Mesenchymal stem cell (in vitro differentiated cells and primary cell): Measurements from ENCODE around the gene CBLB.
A peak's percentile ranks its signal among the peaks of the same experiment; 100 is the strongest.

Source experiments
- DNase-seq: peaks from one replicate; pipeline ENCODE4 v3.0.0-alpha.2; 2013
- H2AFZ ChIP-seq: one replicate; pipeline ENCODE4 v1.6.1; 2013; ENCODE audit warnings: low read depth, mild to moderate bottlenecking, control low read depth, inconsistent platforms, low read length, moderate library complexity
- H2AK5ac ChIP-seq: 2 replicates; pipeline ENCODE4 v1.6.1; 2013; ENCODE audit warnings: low read length, moderate library complexity, mild to moderate bottlenecking, inconsistent platforms; ENCODE audit not compliant: severe bottlenecking
- H2BK120ac ChIP-seq: one replicate; pipeline ENCODE4 v1.6.1; 2013; ENCODE audit warnings: low read depth, mild to moderate bottlenecking, inconsistent platforms, low read length, moderate library complexity
- H2BK12ac ChIP-seq, 2 experiments: one replicate each; pipeline ENCODE4 v1.6.1; 2013; ENCODE audit warnings: inconsistent platforms in 2 of 2, low read length in 2 of 2, mild to moderate bottlenecking in 2 of 2, moderate library complexity in 2 of 2, control low read depth in 1 of 2
- H2BK15ac ChIP-seq: one replicate; pipeline ENCODE4 v1.6.1; 2013; ENCODE audit warnings: mild to moderate bottlenecking, low read depth, inconsistent platforms; ENCODE audit not compliant: poor library complexity, severe bottlenecking
- H2BK5ac ChIP-seq: 2 replicates; pipeline ENCODE4 v1.6.1; 2013; ENCODE audit warnings: low read depth, mild to moderate bottlenecking, low read length, control low read depth, inconsistent platforms; ENCODE audit not compliant: poor library complexity, severe bottlenecking
- H3K14ac ChIP-seq, 2 experiments: one replicate each; pipeline ENCODE4 v1.6.1; 2013; ENCODE audit warnings: inconsistent platforms in 2 of 2, low read length in 2 of 2, control low read depth in 1 of 2, mild to moderate bottlenecking in 1 of 2, moderate library complexity in 1 of 2
- H3K18ac ChIP-seq, 2 experiments: one replicate each; pipeline ENCODE4 v1.6.1; 2013; ENCODE audit warnings: inconsistent platforms in 2 of 2, low read length in 2 of 2, control low read depth in 1 of 2, low read depth in 1 of 2, mild to moderate bottlenecking in 1 of 2
- H3K23ac ChIP-seq, 2 experiments: one replicate each; pipeline ENCODE4 v1.6.1; 2013; ENCODE audit warnings: inconsistent platforms in 2 of 2, low read length in 2 of 2, mild to moderate bottlenecking in 2 of 2, moderate library complexity in 2 of 2, control low read depth in 1 of 2
- H3K27ac ChIP-seq: 2 replicates; pipeline ENCODE4 v1.5.1; 2013; ENCODE audit warnings: mild to moderate bottlenecking, moderate library complexity, low read length, control low read depth, inconsistent platforms; ENCODE audit not compliant: poor library complexity, severe bottlenecking
- H3K27me3 ChIP-seq, 2 experiments: 2 replicates each; pipeline versions ENCODE4 v1.6.1 to v1.7.0; 2013; ENCODE audit warnings: low read length in 2 of 2, mild to moderate bottlenecking in 2 of 2, moderate library complexity in 2 of 2, control low read depth in 1 of 2, inconsistent platforms in 1 of 2; ENCODE audit not compliant: control insufficient read depth in 1 of 2, insufficient read depth in 1 of 2
- H3K36me3 ChIP-seq, 2 experiments: 2 replicates each; pipeline versions ENCODE4 v1.6.1 to v1.7.0; 2013; ENCODE audit warnings: low read length in 2 of 2, control low read depth in 1 of 2, inconsistent platforms in 1 of 2, low read depth in 1 of 2, mild to moderate bottlenecking in 1 of 2; ENCODE audit not compliant: insufficient read depth in 2 of 2, control insufficient read depth in 1 of 2
- H3K4ac ChIP-seq, 2 experiments: one replicate each; pipeline ENCODE4 v1.6.1; 2013; ENCODE audit warnings: inconsistent platforms in 2 of 2, low read length in 2 of 2, mild to moderate bottlenecking in 2 of 2, moderate library complexity in 2 of 2, control low read depth in 1 of 2, low read depth in 1 of 2
- H3K4me1 ChIP-seq: 2 replicates; pipeline ENCODE4 v1.6.1; 2013; ENCODE audit warnings: low read depth, low read length, control low read depth; ENCODE audit not compliant: control insufficient read depth, insufficient read depth
- H3K4me2 ChIP-seq: 2 replicates; pipeline ENCODE4 v1.6.1; 2013; ENCODE audit warnings: low read length, mild to moderate bottlenecking, inconsistent platforms; ENCODE audit not compliant: poor library complexity, severe bottlenecking
- H3K4me3 ChIP-seq, 2 experiments: 2 replicates each; pipeline versions ENCODE4 v1.5.1 to v1.7.0; 2013; ENCODE audit warnings: low read length in 2 of 2, mild to moderate bottlenecking in 2 of 2, control low read depth in 1 of 2, low read depth in 1 of 2; ENCODE audit not compliant: insufficient read depth in 1 of 2
- H3K79me1 ChIP-seq: replicated peaks from 2 replicates; pipeline ENCODE4 v1.6.1; 2013; ENCODE audit warnings: mild to moderate bottlenecking, control low read depth, low read length, inconsistent platforms; ENCODE audit not compliant: poor library complexity, severe bottlenecking
- H3K9ac ChIP-seq: 2 replicates; pipeline ENCODE4 v1.7.0; 2013; ENCODE audit warnings: mild to moderate bottlenecking, low read length, moderate library complexity
- H3K9me3 ChIP-seq: 2 replicates; pipeline ENCODE4 v1.7.0; 2013; ENCODE audit warnings: mild to moderate bottlenecking, low read length; ENCODE audit not compliant: control insufficient read depth
- H4K8ac ChIP-seq: one replicate; pipeline ENCODE4 v1.6.1; 2013; ENCODE audit warnings: inconsistent platforms, mild to moderate bottlenecking, low read length, moderate library complexity
- H4K91ac ChIP-seq: one replicate; pipeline ENCODE4 v1.6.1; 2013; ENCODE audit warnings: mild to moderate bottlenecking, low read length, inconsistent platforms
- WGBS: methylation state at CpG from one replicate; pipeline ENCODE4 v1.1.7; 2013; ENCODE audit warnings: mixed read lengths; 5-methylcytosine and 5-hydroxymethylcytosine counted together

CBLB gene

GRCh38 chr3:105731686-105732085, 137.1 kb downstream of the CBLB start:
- no peaks in the 10 kb centered on the region for H3K27me3 ChIP-seq
- no peak overlapping the region for H3K27ac ChIP-seq
- no peak overlapping the region for H3K9ac ChIP-seq
- no peak for DNase-seq
- peaks cover 6% of the 10 kb centered on the region for H3K9me3 ChIP-seq
- H2AFZ ChIP-seq: no peak overlapping the region
- no peak overlapping the region for H3K18ac ChIP-seq
- H3K36me3 ChIP-seq: peaks cover 3 to 92% of the 10 kb centered on the region in 2 experiments
- WGBS: 100% methylated on average over 1 of the region's 1 CpG
- no peak overlapping the region for H2BK5ac ChIP-seq
- no peak overlapping the region for H2BK15ac ChIP-seq
- H3K4me1 ChIP-seq: no peaks in the 10 kb centered on the region
- H2BK12ac ChIP-seq: no peak overlapping the region
- no peak overlapping the region for H2BK120ac ChIP-seq
- no peak overlapping the region for H3K4ac ChIP-seq
- H3K79me1 ChIP-seq: peaks cover 2% of the 10 kb centered on the region
- H3K23ac ChIP-seq: no peak overlapping the region
- H3K4me2 ChIP-seq: no peak overlapping the region
- H4K8ac ChIP-seq: no peak overlapping the region
- H3K4me3 ChIP-seq: no peak overlapping the region
- H2AK5ac ChIP-seq: no peak overlapping the region
- H3K14ac ChIP-seq: no peak overlapping the region
- no peak overlapping the region for H4K91ac ChIP-seq

GRCh38 chr3:105730801-105731354, 137.9 kb downstream of the CBLB start:
- Histone ChIP-seq H3K27ac (no peak overlapping the region), H3K4ac (no peak overlapping the region), H3K9me3 (peaks cover 9% of the 10 kb centered on the region), H3K4me3 (no peak overlapping the region), H3K4me2 (no peak overlapping the region), H3K18ac (no peak overlapping the region), H4K91ac (no peak overlapping the region), H3K79me1 (peaks cover 3% of the 10 kb centered on the region), H3K9ac (peak overlapping the region; percentile 31), H3K27me3 (no peaks in the 10 kb centered on the region), H3K36me3 (peaks cover 6 to 89% of the 10 kb centered on the region in 2 experiments), H2BK120ac (no peak overlapping the region), H2BK5ac (no peak overlapping the region), H3K23ac (no peak overlapping the region), H3K14ac (no peak overlapping the region), H2AK5ac (no peak overlapping the region), H3K4me1 (no peaks in the 10 kb centered on the region), H2BK12ac (no peak overlapping the region), H4K8ac (no peak overlapping the region), H2AFZ (no peak overlapping the region), H2BK15ac (no peak overlapping the region)
- no peak for DNase-seq

DNA sequence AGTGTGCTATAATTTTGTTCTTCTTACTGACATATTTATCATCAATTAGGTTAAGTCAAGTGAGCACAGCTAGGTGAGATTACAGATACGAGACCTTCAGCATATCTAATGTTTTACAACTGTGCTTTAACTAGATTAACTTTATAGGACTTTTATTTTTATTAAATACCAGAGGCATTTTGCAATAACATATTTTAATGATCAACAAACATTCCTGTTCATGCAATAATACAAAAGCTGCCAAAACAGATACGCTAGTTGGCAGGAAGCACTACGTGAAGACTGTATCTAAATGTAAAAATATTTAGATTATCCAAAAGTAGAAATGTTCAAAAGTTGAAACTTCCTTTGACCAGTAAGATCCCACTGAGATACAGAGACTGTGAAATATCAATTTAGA, 139.1 kb downstream of the CBLB start:
- no peak overlapping the region for H2BK15ac ChIP-seq
- H4K91ac ChIP-seq: no peak overlapping the region
- peak overlapping the region; percentile 31 for H3K9ac ChIP-seq
- WGBS: no CpG with 5 or more reads among the region's 3 CpGs
- H3K4me2 ChIP-seq: no peak overlapping the region
- no peak overlapping the region for H4K8ac ChIP-seq
- H3K27me3 ChIP-seq: no peaks in the 10 kb centered on the region
- H2BK120ac ChIP-seq: no peak overlapping the region
- H3K23ac ChIP-seq: no peak overlapping the region
- no peak overlapping the region for H3K4me3 ChIP-seq
- peaks cover 3 to 85% of the 10 kb centered on the region in 2 experiments for H3K36me3 ChIP-seq
- H2BK5ac ChIP-seq: no peak overlapping the region
- peak overlapping the region; percentile 45 for H3K27ac ChIP-seq
- H2BK12ac ChIP-seq: no peak overlapping the region
- no peak overlapping the region for H3K18ac ChIP-seq
- DNase-seq: no peak
- no peaks in the 10 kb centered on the region for H3K4me1 ChIP-seq
- H3K9me3 ChIP-seq: peaks cover 9% of the 10 kb centered on the region
- no peak overlapping the region for H3K4ac ChIP-seq
- H2AFZ ChIP-seq: no peak overlapping the region
- H3K14ac ChIP-seq: no peak overlapping the region
- H2AK5ac ChIP-seq: no peak overlapping the region
- H3K79me1 ChIP-seq: peaks cover 5% of the 10 kb centered on the region

DNA sequence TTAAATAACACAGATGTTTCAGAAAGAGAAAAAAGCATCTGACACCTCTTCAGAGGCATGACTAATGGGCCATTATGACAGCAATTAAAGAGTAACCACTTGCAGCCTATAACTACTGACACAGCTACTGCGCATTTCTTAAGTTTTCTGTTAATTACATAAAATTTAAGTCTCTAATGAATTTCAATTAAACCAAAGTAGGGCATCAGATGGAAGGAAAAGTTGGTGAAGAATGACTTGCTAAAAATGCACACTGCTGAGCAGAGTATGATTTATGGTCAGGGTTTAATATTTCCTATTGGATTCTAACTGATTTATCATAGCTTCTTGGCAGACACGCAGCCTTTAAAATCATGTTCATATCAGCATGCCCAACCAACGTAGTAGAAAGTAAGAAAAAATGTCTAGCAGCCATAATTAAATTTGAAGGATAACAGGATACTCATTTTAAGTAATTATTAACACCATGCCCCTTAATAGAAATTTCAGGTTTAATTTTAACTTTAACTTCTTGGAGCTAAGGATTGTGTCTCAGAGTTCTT, 140.0 kb downstream of the CBLB start:
- Histone ChIP-seq H2BK15ac (no peak overlapping the region), H2BK120ac (no peak overlapping the region), H2AK5ac (no peak overlapping the region), H3K14ac (no peak overlapping the region), H4K91ac (no peak overlapping the region), H2BK5ac (no peak overlapping the region), H3K27ac (peak overlapping the region; percentile 72), H3K4ac (no peak overlapping the region), H2BK12ac (no peak overlapping the region), H2AFZ (no peak overlapping the region), H3K4me2 (no peak overlapping the region), H3K18ac (no peak overlapping the region), H3K23ac (no peak overlapping the region), H3K9ac (peak overlapping the region; percentile 31), H3K36me3 (peaks cover 3 to 83% of the 10 kb centered on the region in 2 experiments), H4K8ac (no peak overlapping the region), H3K9me3 (peaks cover 9% of the 10 kb centered on the region), H3K4me3 (no peak overlapping the region), H3K79me1 (peaks cover 5% of the 10 kb centered on the region), H3K4me1 (no peaks in the 10 kb centered on the region), H3K27me3 (no peaks in the 10 kb centered on the region)
- no peak for DNase-seq
- no CpG with 5 or more reads among the region's 3 CpGs for WGBS
